ENCODE measurements around the gene RALGAPA2.

DNA sequence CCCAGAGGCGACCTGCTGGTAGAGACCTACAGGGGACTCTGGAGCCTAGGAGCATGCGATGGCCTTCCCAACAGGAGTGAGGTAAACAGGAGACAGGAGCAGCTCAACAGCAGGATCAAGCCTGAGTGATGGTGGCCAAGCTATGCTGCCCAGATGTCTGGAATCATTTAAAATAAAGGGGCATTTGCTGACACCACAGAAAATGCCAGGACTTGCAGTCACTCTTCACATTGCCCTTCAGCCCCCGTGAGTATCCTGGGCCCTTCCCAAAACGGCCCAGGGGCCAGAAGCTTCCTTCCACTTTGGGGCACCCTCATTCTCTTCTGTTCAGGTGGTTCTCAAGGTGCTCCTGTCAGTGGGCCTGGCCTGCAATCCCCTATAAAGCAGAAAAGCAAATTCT, 321.3 kb downstream of the RALGAPA2 start:
- TF ChIP-seq, protein P1, sequence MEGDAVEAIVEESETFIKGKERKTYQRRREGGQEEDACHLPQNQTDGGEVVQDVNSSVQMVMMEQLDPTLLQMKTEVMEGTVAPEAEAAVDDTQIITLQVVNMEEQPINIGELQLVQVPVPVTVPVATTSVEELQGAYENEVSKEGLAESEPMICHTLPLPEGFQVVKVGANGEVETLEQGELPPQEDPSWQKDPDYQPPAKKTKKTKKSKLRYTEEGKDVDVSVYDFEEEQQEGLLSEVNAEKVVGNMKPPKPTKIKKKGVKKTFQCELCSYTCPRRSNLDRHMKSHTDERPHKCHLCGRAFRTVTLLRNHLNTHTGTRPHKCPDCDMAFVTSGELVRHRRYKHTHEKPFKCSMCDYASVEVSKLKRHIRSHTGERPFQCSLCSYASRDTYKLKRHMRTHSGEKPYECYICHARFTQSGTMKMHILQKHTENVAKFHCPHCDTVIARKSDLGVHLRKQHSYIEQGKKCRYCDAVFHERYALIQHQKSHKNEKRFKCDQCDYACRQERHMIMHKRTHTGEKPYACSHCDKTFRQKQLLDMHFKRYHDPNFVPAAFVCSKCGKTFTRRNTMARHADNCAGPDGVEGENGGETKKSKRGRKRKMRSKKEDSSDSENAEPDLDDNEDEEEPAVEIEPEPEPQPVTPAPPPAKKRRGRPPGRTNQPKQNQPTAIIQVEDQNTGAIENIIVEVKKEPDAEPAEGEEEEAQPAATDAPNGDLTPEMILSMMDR (IDR thresholded peaks at IDR 0.05; ENCODE audit: insufficient read depth, low read length, poor library complexity, severe bottlenecking), result no peak
- no peak for TF ChIP-seq EZH2phosphoT487 (conservative IDR thresholded peaks at IDR 0.05; ENCODE audit: low read length)
